ENCODE data around the gene SUGP2. TPM values are rescaled to one million over a fixed set of nuclear protein-coding genes. Genes with fewer than 3 reads are reported as not detected.

The SUGP2 gene
- total and polyA plus RNA-seq, 2 experiments from 2014 or later = 102 to 109 TPM

DNA sequence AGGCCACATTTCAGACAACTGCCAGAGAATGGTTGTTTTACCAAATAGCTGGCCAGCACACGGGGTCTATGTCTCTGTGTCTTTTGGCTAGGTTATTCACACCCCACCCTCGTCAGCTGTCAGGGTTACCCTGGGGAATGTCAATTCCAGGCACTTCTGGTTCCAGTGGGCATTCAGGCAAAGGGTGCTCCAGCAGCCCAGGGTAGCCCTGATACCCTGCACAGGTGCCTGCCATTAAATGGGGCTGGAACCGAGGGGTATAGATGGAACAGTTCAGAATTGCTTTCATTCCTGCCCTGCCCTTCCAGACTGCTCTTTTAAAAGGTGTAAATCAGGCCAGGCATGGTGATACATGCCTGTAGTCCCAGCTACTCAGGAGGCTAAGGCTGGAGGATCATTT is 49.1 kb downstream of the SUGP2 start:
- no peaks in the 10 kb centered on the region for H3K27me3 ChIP-seq (ENCODE audit: insufficient read depth)
- no peak overlapping the region for H3K4me3 ChIP-seq
- Mint-ChIP-seq H3K4me3 (no peak overlapping the region), H3K36me3 (ENCODE audit: low read depth) (no peaks in the 10 kb centered on the region), H3K27ac (no peak overlapping the region), H3K4me1 (no peaks in the 10 kb centered on the region; the same call in 2 of the 3 replicates), H3K9me3 (no peaks in the 10 kb centered on the region), H3K27me3 (ENCODE audit: insufficient read depth, low read depth, poor library complexity) (peaks cover 11% of the 10 kb centered on the region)
- peaks cover under 1% of the 10 kb centered on the region; the same call in 1 of the 2 replicates for H3F3A ChIP-seq (replicated peaks; ENCODE audit: low read depth)
- ATAC-seq = no peak
- H3K36me3 ChIP-seq (ENCODE audit: insufficient read depth) = no peaks in the 10 kb centered on the region
- H3K4me2 ChIP-seq = no peak overlapping the region
- no peaks in the 10 kb centered on the region for H3K9me2 ChIP-seq (ENCODE audit: insufficient read depth)
- no peak for DNase-seq (ENCODE audit: low spot score)
- H4K20me1 ChIP-seq (replicated peaks; ENCODE audit: insufficient read depth) = no peaks in the 10 kb centered on the region
- TF ChIP-seq JUNB (IDR thresholded peaks at IDR 0.05; ENCODE audit: unreplicated experiment) (no peak), POLR2AphosphoS5 (IDR thresholded peaks at IDR 0.05; ENCODE audit: low read depth) (no peak), EZH2 (IDR thresholded peaks at IDR 0.05; ENCODE audit: low read depth, unreplicated experiment) (no peak), CREB1 (CRISPR knock-in tag; IDR thresholded peaks at IDR 0.05; ENCODE audit: low read depth) (no peak), ZNF331 (CRISPR knock-in tag; IDR thresholded peaks at IDR 0.05; ENCODE audit: low read depth) (no peak), STAT1 (IDR thresholded peaks at IDR 0.05; ENCODE audit: unreplicated experiment) (no peak), EZH2phosphoT487 (IDR thresholded peaks at IDR 0.05; ENCODE audit: unreplicated experiment) (no peak), NANOG (IDR thresholded peaks at IDR 0.05; ENCODE audit: borderline replicate concordance) (no peak), ZNF114 (CRISPR knock-in tag; IDR thresholded peaks at IDR 0.05) (no peak)
- TF ChIP-seq, protein P1, sequence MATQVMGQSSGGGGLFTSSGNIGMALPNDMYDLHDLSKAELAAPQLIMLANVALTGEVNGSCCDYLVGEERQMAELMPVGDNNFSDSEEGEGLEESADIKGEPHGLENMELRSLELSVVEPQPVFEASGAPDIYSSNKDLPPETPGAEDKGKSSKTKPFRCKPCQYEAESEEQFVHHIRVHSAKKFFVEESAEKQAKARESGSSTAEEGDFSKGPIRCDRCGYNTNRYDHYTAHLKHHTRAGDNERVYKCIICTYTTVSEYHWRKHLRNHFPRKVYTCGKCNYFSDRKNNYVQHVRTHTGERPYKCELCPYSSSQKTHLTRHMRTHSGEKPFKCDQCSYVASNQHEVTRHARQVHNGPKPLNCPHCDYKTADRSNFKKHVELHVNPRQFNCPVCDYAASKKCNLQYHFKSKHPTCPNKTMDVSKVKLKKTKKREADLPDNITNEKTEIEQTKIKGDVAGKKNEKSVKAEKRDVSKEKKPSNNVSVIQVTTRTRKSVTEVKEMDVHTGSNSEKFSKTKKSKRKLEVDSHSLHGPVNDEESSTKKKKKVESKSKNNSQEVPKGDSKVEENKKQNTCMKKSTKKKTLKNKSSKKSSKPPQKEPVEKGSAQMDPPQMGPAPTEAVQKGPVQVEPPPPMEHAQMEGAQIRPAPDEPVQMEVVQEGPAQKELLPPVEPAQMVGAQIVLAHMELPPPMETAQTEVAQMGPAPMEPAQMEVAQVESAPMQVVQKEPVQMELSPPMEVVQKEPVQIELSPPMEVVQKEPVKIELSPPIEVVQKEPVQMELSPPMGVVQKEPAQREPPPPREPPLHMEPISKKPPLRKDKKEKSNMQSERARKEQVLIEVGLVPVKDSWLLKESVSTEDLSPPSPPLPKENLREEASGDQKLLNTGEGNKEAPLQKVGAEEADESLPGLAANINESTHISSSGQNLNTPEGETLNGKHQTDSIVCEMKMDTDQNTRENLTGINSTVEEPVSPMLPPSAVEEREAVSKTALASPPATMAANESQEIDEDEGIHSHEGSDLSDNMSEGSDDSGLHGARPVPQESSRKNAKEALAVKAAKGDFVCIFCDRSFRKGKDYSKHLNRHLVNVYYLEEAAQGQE (IDR thresholded peaks at IDR 0.05; ENCODE audit: unreplicated experiment) = no peak
- TF ChIP-seq, protein P2, sequence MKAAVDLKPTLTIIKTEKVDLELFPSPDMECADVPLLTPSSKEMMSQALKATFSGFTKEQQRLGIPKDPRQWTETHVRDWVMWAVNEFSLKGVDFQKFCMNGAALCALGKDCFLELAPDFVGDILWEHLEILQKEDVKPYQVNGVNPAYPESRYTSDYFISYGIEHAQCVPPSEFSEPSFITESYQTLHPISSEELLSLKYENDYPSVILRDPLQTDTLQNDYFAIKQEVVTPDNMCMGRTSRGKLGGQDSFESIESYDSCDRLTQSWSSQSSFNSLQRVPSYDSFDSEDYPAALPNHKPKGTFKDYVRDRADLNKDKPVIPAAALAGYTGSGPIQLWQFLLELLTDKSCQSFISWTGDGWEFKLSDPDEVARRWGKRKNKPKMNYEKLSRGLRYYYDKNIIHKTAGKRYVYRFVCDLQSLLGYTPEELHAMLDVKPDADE (IDR thresholded peaks at IDR 0.05) = no peak
- TF ChIP-seq, protein P3, sequence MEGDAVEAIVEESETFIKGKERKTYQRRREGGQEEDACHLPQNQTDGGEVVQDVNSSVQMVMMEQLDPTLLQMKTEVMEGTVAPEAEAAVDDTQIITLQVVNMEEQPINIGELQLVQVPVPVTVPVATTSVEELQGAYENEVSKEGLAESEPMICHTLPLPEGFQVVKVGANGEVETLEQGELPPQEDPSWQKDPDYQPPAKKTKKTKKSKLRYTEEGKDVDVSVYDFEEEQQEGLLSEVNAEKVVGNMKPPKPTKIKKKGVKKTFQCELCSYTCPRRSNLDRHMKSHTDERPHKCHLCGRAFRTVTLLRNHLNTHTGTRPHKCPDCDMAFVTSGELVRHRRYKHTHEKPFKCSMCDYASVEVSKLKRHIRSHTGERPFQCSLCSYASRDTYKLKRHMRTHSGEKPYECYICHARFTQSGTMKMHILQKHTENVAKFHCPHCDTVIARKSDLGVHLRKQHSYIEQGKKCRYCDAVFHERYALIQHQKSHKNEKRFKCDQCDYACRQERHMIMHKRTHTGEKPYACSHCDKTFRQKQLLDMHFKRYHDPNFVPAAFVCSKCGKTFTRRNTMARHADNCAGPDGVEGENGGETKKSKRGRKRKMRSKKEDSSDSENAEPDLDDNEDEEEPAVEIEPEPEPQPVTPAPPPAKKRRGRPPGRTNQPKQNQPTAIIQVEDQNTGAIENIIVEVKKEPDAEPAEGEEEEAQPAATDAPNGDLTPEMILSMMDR (conservative IDR thresholded peaks at IDR 0.05; ENCODE audit: low read depth in 2 of 2) = no peak
- TF ChIP-seq, protein P4, sequence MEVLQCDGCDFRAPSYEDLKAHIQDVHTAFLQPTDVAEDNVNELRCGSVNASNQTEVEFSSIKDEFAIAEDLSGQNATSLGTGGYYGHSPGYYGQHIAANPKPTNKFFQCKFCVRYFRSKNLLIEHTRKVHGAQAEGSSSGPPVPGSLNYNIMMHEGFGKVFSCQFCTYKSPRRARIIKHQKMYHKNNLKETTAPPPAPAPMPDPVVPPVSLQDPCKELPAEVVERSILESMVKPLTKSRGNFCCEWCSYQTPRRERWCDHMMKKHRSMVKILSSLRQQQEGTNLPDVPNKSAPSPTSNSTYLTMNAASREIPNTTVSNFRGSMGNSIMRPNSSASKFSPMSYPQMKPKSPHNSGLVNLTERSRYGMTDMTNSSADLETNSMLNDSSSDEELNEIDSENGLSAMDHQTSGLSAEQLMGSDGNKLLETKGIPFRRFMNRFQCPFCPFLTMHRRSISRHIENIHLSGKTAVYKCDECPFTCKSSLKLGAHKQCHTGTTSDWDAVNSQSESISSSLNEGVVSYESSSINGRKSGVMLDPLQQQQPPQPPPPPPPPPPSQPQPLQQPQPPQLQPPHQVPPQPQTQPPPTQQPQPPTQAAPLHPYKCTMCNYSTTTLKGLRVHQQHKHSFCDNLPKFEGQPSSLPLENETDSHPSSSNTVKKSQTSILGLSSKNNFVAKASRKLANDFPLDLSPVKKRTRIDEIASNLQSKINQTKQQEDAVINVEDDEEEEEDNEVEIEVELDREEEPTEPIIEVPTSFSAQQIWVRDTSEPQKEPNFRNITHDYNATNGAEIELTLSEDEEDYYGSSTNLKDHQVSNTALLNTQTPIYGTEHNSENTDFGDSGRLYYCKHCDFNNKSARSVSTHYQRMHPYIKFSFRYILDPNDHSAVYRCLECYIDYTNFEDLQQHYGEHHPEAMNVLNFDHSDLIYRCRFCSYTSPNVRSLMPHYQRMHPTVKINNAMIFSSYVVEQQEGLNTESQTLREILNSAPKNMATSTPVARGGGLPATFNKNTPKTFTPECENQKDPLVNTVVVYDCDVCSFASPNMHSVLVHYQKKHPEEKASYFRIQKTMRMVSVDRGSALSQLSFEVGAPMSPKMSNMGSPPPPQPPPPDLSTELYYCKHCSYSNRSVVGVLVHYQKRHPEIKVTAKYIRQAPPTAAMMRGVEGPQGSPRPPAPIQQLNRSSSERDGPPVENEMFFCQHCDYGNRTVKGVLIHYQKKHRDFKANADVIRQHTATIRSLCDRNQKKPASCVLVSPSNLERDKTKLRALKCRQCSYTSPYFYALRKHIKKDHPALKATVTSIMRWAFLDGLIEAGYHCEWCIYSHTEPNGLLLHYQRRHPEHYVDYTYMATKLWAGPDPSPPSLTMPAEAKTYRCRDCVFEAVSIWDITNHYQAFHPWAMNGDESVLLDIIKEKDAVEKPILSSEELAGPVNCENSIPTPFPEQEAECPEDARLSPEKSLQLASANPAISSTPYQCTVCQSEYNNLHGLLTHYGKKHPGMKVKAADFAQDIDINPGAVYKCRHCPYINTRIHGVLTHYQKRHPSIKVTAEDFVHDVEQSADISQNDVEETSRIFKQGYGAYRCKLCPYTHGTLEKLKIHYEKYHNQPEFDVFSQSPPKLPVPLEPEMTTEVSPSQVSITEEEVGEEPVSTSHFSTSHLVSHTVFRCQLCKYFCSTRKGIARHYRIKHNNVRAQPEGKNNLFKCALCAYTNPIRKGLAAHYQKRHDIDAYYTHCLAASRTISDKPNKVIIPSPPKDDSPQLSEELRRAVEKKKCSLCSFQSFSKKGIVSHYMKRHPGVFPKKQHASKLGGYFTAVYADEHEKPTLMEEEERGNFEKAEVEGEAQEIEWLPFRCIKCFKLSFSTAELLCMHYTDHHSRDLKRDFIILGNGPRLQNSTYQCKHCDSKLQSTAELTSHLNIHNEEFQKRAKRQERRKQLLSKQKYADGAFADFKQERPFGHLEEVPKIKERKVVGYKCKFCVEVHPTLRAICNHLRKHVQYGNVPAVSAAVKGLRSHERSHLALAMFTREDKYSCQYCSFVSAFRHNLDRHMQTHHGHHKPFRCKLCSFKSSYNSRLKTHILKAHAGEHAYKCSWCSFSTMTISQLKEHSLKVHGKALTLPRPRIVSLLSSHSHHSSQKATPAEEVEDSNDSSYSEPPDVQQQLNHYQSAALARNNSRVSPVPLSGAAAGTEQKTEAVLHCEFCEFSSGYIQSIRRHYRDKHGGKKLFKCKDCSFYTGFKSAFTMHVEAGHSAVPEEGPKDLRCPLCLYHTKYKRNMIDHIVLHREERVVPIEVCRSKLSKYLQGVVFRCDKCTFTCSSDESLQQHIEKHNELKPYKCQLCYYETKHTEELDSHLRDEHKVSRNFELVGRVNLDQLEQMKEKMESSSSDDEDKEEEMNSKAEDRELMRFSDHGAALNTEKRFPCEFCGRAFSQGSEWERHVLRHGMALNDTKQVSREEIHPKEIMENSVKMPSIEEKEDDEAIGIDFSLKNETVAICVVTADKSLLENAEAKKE (CRISPR knock-in tag; IDR thresholded peaks at IDR 0.05) = no peak
- no peaks in the 10 kb centered on the region; the same call in 1 of the 2 replicates for H3K4me1 ChIP-seq (ENCODE audit: insufficient read depth)
- H3K27ac ChIP-seq (ENCODE audit: low read depth) = no peak overlapping the region
- H2AFZ ChIP-seq = no peak overlapping the region
- H3K79me2 ChIP-seq (replicated peaks; ENCODE audit: insufficient read depth) = no peaks in the 10 kb centered on the region

Measured in GM23338 (cell line).